ENCODE data around the gene TRPC1.
A peak's percentile ranks its signal among the peaks of the same experiment; 100 is the strongest.
"Not testable (repeated sequence)": the region's sequence is repeated elsewhere in the genome, so short reads cannot be mapped to it uniquely, and the experiment has no call there.

TRPC1 gene

DNA sequence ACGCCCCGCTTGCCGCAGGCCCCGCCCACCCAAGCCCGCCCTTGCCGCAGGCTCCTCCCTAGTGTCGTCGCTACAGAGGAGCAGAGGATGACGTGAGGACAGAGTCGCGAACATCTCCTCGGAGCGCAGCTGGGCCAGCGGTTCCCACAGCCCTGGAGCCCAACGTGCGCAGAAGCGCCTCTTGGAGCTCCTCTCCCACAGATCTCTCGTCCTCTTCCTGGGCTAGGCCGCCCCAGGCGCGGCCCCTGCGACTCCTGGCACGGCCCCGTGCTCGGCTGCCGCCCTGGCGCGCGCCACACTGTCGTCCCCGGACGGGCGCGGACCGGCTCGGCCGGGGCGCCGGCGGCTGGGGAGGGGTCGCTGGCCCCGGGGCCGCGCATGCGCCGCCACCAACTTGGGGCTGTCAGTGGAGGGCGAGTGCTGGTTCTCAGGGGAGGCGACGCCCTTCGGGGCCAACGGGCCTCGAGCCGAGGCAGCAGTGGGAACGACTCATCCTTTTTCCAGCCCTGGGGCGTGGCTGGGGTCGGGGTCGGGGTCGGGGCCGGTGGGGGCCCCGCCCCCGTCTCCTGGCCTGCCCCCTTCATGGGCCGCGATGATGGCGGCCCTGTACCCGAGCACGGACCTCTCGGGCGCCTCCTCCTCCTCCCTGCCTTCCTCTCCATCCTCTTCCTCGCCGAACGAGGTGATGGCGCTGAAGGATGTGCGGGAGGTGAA lies at the start of gene TRPC1:
Gene TRPC1, plus strand, starts transcription at position 67 of the 714 bp plus-strand sequence. Its CDS starts 526 bp downstream, at position 593.
- DNase-seq (ENCODE audit: low spot score) = peak; percentile 87

DNA sequence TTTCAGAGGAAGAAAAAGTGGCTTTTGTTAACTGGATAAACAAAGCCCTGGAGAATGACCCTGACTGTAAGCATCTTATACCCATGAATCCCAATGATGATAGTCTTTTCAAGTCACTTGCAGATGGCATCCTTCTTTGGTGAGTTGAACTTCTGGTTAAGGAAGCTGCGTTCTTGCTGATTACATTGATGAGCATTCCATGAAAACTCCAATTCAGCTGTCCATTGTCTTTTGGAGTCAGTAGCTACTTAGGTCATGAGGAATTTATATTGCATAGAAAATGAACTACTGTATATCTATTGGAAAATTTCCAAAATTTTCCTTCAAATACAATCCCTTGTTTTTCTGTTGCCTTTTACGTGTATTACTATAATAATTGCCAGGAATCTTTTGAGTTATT lies 47.7 kb upstream of the TRPC1 start:
- DNase-seq (ENCODE audit: low spot score) = no peak

DNA sequence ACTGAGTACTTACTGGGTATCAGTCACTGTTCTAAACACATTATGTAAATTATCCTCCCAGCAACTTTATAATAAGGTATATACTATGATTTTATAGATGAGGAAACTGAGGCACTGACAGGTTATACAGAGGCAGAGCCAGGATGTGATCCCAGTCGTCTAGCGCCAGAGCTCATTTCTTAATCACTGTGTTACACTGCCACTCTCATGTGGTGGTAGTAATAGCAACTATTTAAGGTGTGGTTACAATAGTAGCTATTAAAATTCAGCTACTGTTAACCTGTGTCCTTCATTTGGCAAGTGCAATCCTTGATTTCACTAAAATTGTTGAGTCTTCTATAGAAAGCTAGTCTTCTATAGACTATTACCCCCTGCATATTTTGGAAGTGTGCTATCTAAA lies 43.1 kb upstream of the TRPC1 start:
- no peak for DNase-seq (ENCODE audit: low spot score)

DNA sequence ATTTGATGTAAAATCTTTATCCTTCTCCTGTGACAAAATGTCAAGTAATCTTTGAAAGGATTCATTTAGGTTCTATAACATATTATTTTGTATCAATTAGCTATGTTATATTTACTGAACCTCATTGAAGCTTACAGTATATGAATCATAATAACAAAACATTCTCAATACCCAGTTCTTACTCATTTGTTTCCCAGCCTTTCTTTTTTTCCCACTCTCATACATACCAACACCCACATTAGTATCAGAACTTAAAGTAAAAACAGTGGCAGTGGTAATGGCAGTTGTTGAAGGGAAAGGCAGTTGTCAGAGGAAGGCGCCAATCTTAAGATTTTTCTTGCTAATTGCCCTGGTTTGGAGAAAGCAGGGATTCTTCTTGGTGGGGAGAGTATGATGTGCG lies 33.2 kb upstream of the TRPC1 start:
- DNase-seq (ENCODE audit: low spot score) = no peak

DNA sequence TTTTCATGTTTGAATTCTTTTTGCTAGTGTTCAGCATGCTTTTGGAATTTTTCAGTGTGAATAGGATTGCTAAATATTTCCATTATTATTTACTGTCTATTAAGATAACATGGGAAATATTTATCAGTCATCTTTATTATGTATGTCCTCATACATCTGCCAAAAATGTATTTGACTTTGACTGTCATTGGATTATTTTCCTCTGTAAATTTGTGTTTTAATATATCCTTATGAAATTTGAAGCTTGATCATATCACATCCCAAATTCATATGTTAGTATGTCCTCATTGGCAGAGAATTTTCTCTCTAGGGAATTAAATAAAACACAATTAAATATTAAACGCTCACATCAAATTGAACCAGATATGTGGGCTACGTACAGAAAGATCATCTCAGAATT lies 32.3 kb upstream of the TRPC1 start:
- DNase-seq (ENCODE audit: low spot score) = no peak

DNA sequence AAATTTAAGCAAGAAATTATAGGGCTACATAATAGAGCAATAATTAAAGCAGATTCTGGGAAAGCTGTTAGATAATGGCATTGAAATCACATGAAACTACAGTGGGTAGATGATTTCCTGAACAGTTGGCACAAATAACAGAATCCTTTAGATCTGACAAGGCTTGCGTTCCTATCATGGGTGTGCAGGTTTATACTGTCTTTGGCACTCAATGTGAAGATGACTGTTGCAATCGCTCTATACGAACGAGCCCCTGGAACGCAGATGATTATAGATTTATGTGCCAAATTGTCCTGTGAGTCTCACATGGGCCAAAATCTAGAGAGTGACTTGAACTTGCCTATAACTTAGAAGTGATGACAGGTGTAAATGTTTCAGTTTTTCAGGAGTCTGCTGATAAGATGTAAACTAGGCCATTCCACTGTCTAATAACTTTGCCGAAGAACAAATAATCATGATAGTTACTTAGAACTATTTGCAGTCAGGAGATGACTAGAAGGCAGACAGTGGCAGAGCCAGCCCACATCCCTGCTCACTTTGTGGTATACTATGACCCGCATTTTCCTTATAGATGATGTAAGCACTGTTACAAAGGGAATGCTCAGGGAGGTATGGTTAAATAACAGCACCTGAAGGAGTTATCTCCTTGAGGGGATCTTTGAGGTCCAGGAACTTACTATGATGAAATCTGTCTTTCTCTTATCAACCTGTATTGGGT lies 30.5 kb upstream of the TRPC1 start:
- no peak for DNase-seq (ENCODE audit: low spot score)

DNA sequence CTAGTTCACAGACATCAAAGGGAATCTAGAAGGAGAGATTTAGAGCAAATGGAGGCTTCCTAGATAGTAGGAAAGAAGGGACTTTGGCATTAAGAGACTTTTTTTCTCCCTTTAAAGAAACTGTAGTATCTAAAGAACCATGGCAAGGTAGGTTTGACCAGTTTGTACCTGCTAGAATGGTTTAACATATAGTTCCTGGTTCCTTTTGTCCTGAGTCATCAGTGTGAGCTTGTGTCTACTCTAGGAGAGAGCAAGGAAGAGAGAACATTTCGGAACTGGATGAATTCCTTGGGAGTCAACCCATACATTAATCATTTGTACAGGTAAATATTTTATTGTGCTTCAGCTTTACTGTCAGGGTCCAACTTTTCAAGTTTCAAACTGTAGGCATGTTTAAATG lies 29.6 kb upstream of the TRPC1 start:
- DNase-seq (ENCODE audit: low spot score) = no peak

DNA sequence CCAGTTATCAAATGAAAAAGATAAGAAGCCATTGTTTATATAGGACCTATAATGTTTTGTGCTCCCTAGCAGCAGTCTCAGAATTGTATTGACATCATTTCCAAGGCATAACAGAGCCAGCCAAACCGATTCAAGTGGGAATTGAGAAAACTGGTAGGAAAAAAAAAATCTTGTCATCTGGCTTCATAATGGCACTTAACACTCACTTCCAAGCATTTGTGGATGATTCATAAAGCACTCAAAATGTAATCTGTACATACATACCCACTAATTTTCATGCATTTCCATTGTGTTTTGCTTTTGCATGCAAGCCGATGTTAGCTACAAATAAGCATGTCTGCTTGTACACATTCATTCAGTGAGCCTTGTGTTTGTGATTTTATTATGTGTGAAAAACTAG lies 18.6 kb upstream of the TRPC1 start:
- DNase-seq (ENCODE audit: low spot score) = no peak

DNA sequence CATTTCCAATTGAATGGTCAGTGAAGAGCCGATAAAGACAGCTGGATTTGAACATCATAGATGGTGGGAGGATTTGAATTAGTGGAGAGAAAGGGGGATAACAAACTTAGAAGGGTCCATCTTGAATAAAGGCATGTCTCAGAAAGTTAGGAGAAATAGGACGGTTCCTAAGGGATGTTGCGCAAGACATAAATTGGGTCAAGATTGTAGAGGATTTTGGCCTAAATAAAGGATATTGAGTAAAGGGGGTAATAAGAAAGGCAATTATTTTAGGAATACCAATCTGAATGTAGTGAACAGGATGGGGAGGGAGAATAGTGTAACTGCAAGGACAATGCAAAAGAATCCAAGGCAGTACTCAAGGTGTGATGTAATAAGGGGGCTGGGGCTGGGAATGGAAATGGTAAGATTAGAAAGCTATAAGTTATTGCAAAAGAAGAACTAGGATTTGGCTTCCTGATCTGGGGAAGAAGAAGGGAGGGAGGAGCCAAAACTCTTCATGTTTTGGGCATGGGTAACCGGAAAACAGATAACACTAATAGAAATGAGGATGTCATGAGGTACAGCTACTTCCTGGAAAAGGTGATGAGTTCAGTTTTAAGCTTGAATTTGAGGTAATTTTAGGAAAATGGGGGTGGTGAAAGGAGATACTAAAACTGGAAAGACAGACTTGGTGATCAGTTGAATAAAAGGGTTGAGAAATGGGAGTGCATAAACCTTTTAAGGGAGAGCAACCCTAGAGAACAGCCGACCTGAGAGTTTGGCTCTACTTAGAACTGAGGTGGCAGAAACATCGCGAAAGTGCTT lies 17.3 kb upstream of the TRPC1 start:
- DNase-seq (ENCODE audit: low spot score) = no peak

DNA sequence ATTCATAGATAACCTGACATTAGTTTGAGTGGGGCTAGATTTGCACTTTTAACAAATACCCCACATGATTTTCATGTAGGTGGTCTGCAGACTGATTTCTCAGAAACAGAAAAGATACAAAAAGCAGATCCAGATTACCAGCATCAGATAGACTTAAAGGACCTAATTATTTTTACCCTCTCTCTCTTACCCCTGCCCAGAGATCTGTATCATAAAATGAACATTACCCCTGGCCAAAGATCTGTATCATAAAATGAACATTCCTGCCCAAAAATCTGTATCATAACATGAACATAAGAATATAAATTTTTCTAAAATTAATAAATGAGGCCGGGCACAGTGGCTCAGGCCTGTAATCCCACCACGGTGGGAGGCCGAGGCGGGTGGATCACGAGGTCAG lies 14.6 kb upstream of the TRPC1 start:
- DNase-seq (ENCODE audit: low spot score) = no peak

DNA sequence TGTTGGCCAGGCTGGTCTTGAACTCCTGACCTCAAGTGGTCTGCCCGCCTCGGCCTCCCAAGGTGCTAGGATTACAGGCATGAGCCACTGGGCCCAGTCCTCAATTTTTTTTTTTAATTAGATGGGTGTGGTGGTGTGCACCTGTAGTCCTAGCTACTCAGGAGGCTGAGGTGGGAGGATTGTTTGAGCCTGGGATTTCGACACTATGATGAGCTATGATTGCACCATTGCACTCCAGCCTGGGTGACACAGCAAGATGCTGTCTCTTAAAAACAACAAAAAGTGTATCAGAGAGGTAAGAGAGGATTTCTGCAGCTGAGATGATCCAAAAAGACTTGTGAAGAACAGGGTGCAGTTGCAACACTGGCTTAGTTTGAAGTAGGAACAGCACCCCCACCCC lies 9.0 kb upstream of the TRPC1 start:
- not testable (repeated sequence) for DNase-seq (ENCODE audit: low spot score)

DNA sequence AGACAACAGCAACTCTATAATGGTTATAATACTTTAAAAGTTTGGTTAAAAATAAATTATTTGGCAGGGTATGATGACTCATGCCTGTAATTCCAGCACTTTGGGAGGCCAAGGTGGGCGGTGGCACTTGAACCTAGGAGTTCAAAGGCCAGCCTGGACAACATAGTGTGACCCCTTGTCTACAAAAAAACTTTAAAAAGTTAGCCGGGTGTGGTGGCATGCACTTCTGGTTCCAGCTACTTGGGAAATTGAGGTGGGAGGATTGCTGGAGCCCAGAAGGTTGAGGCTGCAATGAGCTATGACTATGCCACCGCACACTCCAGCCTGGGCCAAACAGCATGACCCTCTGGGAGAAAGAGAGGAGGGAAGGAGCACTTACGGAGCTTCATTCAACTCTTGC lies 7.7 kb upstream of the TRPC1 start:
- no peak for DNase-seq (ENCODE audit: low spot score)

DNA sequence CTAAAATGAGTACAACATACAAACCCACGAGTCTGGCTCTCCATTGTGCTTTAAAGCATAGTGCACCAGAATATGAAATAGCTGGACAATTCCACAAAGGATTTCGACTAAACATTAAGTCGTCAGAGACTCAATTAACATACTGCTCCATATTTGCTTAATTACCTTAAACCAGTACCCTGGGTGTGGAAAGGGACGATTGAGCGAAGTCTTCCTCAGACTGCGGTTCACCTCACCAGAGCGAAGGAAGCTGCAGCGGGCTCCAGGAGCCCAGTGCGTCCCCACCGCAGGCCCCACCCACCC lies 218 bp upstream of the TRPC1 start:
- no peak for DNase-seq (ENCODE audit: low spot score)

DNA sequence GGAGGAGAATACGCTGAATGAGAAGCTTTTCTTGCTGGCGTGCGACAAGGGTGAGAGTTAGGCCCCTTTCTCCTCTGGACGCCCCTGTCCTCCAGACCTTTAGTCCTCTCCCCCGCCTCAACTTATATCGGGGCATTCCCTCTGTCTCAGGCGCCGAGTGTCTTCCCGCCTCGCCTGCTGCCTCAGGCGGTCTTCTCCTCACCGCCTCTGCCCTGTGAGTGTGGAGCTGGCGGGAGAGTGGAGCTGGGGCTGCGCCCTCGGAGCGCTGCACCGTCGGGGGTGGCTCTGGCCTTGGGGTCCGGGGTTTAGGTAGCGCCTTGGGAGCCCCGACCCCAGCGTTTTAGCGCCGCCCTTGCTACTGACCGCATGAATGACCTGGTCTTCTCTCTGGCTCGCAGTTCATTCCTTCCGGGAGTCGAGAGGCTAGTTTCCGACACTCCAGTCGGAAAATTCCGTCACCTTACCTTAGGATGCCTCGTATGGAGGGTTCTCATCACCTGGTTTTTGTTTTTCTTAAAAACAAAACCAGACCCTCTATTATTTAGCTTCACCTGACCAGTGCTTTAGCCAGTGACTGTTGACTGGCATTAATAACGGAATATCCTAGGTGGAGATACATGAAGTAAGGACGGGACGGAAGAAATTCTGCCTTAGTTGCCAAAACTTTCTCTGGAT lies 985 bp downstream of the TRPC1 start:
- peak; percentile 74 for DNase-seq (ENCODE audit: low spot score)

DNA sequence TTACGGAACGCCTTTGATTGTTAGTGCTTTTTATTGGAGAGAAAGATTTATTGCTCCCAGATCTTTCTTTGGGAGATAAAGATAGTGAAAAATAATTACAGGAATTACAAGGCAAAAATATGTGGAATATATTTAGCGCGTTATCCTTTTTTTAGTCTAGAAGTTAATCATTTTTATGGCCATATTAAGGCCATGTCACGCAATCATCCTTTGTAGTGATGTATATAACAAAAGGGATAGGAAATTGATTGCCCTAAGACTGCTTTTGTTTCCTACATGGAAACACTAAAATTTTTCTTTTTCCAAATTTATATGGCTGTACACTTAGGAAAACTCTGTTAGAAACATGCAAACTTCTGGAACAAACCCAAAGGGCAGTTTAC lies 1.5 kb downstream of the TRPC1 start:
- no peak for DNase-seq (ENCODE audit: low spot score)

DNA sequence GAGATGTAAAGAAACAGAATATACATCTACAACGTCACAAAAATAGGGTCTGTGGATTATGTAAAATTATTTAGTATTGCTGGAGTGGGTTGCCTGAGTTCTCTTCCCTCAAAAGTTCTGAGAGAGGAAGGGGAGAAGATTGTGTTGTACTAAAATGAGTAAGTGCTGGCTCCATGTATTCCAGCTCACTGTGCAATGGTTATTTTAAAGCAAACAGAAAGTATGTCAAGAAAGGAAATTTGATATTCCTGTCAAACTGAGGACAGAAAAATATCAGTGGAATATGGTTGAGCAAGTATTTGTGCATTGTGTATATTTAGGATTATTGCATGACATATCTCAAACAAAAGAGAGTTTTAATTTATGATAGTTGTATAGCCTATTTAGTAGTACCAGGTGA lies 2.2 kb downstream of the TRPC1 start:
- no peak for DNase-seq (ENCODE audit: low spot score)

DNA sequence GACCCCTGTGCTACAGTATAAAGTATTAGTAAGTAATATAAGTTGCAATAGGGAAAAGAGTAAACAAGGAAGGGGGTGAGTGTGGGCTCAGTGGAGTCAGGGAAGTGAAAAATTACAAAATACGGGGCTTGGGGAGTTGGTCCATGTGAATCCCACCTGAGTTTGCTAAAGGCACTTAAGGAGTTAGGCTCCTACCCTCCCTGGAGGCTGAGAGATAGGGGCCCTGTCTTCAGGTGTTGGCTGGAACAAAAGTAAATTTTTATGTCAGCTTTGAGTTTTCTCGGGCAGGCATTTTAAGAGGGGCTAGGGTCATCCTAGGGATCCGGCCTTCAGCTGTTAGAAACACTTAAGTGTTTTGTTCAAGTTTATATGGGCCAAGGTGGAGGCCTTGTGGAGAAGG lies 8.2 kb downstream of the TRPC1 start:
- DNase-seq (ENCODE audit: low spot score) = no peak

DNA sequence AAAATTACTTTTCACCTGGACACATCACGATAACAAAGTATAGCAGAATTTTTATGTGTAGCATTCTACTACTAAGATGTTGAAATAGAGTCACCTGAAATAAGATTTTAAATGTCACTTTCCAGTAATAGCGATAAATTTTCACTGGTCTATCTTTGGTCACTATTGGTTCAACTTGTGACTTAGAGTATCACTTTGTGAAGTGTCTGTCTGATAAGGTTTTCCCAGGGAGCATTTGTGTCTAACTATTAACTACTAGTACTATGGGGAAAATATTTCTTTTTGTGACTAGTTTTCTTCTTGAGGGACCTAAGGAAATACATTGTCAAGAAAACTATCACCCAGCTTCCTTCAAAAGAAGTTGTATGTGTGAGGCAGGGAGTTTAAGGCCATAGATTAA lies 11.0 kb downstream of the TRPC1 start:
- DNase-seq (ENCODE audit: low spot score) = no peak

DNA sequence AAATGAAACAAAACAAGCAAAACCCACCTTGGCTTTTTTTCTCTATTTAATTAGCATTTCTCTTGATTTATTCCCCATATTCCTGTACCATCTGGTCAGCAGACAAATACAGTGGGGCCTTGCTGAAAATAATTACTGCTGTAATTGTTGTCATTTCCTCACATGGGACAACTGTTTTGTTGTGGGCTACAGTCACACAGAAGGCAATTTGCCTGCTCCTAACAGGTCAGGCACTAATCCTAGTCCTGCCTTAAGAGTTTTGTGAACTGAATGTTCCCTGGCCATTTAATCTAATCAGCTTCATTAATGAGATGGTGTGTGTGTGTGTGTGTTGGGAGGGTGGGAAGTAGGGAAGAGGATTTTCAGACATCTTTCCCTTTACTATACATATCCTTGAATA lies 11.6 kb downstream of the TRPC1 start:
- DNase-seq (ENCODE audit: low spot score) = no peak

DNA sequence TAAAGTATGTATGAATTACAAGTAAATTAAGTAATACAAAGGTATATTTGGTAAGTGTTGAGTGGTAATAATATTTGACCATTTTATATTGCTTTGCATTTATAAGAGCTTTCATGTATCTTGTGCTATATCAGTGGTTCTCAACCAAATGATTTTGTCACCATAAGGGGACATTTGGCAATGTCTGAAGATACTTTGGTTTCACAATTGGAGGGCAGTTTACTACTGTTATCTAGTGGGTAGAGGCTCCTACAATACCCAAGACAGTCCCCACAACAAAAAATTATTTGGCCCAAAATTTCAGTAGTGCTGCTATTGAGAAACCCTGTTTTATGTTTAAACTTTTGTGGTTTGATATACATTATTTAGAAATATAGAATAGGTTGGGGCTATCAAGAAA lies 14.6 kb downstream of the TRPC1 start:
- no peak for DNase-seq (ENCODE audit: low spot score)

DNA sequence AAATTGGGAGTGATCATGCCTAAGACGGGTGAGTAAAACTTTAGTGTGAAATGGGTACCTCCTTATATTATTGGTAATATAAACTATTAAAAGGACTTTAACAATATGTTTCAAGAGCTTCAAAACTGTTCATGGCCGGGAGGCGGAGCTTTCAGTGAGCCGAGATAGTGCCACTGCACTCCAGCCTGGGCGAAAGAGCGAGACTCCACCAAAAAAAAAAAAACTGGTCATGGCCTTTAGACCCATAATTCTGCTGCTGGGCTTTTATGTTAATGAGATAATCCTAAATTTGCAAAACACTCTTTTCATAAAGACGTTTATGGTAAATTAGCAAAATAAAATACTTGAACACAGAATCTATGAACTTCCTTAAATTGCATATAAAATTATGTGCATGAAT lies 22.8 kb downstream of the TRPC1 start:
- no peak for DNase-seq (ENCODE audit: low spot score)

DNA sequence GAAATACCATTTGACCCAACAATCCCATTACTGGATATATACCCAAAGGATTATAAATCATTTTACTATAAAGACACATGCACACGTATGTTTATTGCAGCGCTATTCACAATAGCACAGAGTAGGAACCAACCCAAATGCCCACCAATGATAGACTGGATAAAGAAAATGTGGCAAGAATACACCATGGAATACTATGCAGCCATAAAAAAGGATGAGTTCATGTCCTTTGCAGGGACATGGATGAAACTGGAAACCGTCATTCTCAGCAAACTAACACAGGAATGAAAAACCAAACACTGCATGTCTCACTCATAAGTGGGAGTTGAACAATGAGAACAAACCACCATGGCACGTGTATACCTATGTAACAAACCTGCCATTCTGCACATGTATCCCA lies 26.7 kb downstream of the TRPC1 start:
- not testable (repeated sequence) for DNase-seq (ENCODE audit: low spot score)

DNA sequence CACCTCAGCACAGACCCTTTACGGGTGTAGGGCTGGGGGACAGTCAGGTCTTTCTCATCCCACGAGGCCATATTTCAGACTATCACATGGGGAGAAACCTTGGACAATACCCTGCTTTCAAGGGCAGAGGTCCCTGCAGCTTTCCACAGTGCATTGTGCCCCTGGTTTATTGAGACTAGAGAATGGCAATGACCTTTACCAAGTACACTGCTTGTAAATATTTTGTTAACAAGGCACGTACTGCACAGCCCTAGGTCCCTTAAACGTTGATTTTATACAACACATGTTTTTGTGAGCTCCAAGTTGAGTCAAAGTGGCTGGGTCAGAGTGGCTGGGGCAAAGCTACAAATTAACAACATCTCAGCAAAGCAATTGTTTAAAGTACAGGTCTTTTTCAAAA lies 28.8 kb downstream of the TRPC1 start:
- not testable (repeated sequence) for DNase-seq (ENCODE audit: low spot score)
